OCI-LY1 (cell line): ENCODE measurements around the gene IGF2BP1.

Experiments used
- H2AFZ ChIP-seq: fragments of 200-600 bp; sonication (generic), shearing (Covaris generic); 2 replicates; pipeline ENCODE4 v1.6.0; 2014; ENCODE audit warnings: antibody characterized with exemption, mild to moderate bottlenecking, low read length
- H3F3A ChIP-seq: fragments of 200-600 bp; sonication (generic), shearing (Covaris generic); 2 replicates; pipeline ENCODE4 v1.6.0; 2014; ENCODE audit warnings: mild to moderate bottlenecking, antibody characterized with exemption, low read length, moderate library complexity; ENCODE audit not compliant: insufficient read depth
- H3K27ac ChIP-seq: fragments of 200-600 bp; sonication (generic); 2 replicates; pipeline ENCODE4 v1.5.1; 2014; ENCODE audit warnings: low read length, mixed run types, mild to moderate bottlenecking, low read depth; ENCODE audit not compliant: poor library complexity, severe bottlenecking
- H3K27me3 ChIP-seq: fragments of 200-600 bp; sonication (generic); 2 replicates; pipeline ENCODE4 v1.6.0; 2014; ENCODE audit warnings: antibody characterized with exemption, mild to moderate bottlenecking, low read length, moderate library complexity; ENCODE audit not compliant: insufficient read depth
- H3K36me3 ChIP-seq: fragments of 200-600 bp; sonication (generic); 2 replicates; pipeline ENCODE4 v1.6.1; 2014; ENCODE audit warnings: mild to moderate bottlenecking, antibody characterized with exemption, low read length, moderate library complexity, mixed read lengths; ENCODE audit not compliant: insufficient read depth
- H3K4me1 ChIP-seq: fragments of 200-600 bp; sonication (generic); 2 replicates; pipeline ENCODE4 v1.5.1; 2014; ENCODE audit warnings: mild to moderate bottlenecking, low read length, moderate library complexity; ENCODE audit not compliant: insufficient read depth, severe bottlenecking
- H3K4me2 ChIP-seq: fragments of 200-600 bp; sonication (generic), shearing (Covaris generic); 2 replicates; pipeline ENCODE4 v1.6.1; 2014; ENCODE audit warnings: low read length
- H3K4me3 ChIP-seq: fragments of 200-600 bp; sonication (generic); 2 replicates; pipeline ENCODE4 v1.5.1; 2014; ENCODE audit warnings: low read length, low read depth, mild to moderate bottlenecking, mixed read lengths; ENCODE audit not compliant: poor library complexity, severe bottlenecking
- H3K79me2 ChIP-seq: fragments of 200-600 bp; shearing (Covaris generic); 2 replicates; pipeline ENCODE4 v1.6.1; 2016; ENCODE audit warnings: mixed run types, low read length, mixed read lengths; ENCODE audit not compliant: insufficient read depth
- H3K9ac ChIP-seq: fragments of 200-600 bp; sonication (generic), shearing (Covaris generic); 2 replicates; pipeline ENCODE4 v1.6.1; 2014; ENCODE audit warnings: mild to moderate bottlenecking, low read length, mixed read lengths
- H3K9me2 ChIP-seq: fragments of 200-600 bp; sonication (generic), shearing (Covaris generic); 2 replicates; pipeline ENCODE4 v1.6.1; 2014; ENCODE audit warnings: low read depth, mild to moderate bottlenecking, low read length, mixed read lengths
- H3K9me3 ChIP-seq: fragments of 200-600 bp; shearing (Covaris generic); 2 replicates; pipeline ENCODE4 v1.6.1; 2014; ENCODE audit warnings: low read length, mixed read lengths
- H4K20me1 ChIP-seq: fragments of 200-600 bp; sonication (generic), shearing (Covaris generic); 2 replicates; pipeline ENCODE4 v1.6.0; 2016; ENCODE audit warnings: mild to moderate bottlenecking, low read length; ENCODE audit not compliant: insufficient read depth
- EZH2 ChIP-seq: fragments of 200-600 bp; sonication (generic), shearing (Covaris generic); IDR thresholded peaks from 2 replicates; pipeline ENCODE4 v1.8.0; 2017; ENCODE audit warnings: borderline replicate concordance, mixed run types, mild to moderate bottlenecking, antibody characterized with exemption, low read length, moderate library complexity, mixed read lengths
- TF ChIP-seq, protein P1 (sequence below): fragments of 200-600 bp; sonication (generic), shearing (Covaris generic); IDR thresholded peaks from 2 replicates; pipeline ENCODE4 v1.5.1; 2017; ENCODE audit warnings: mild to moderate bottlenecking, antibody characterized with exemption, low read length, moderate library complexity, mixed read lengths

The IGF2BP1 gene

DNA sequence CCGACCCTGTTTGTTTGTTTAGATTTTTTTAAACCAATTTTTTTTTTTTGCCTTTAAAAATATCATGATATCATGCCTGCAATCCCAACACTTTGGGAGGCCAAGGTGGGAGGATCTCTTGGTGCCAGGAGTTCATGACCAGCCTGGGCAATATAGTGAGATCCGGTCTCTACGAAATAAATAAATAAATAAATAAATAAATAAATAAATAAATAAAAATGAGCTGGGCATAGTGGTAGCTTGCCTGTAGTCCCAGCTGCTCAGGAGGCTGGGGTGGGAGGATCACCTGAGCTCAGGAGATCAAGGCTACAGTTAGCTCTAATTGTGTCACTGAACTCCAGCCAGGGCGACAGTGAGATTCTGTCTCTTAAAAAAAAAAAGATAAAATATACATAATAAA lies 8.1 kb upstream of the IGF2BP1 start:
- no peak for TF ChIP-seq EZH2
- TF ChIP-seq, protein P1, sequence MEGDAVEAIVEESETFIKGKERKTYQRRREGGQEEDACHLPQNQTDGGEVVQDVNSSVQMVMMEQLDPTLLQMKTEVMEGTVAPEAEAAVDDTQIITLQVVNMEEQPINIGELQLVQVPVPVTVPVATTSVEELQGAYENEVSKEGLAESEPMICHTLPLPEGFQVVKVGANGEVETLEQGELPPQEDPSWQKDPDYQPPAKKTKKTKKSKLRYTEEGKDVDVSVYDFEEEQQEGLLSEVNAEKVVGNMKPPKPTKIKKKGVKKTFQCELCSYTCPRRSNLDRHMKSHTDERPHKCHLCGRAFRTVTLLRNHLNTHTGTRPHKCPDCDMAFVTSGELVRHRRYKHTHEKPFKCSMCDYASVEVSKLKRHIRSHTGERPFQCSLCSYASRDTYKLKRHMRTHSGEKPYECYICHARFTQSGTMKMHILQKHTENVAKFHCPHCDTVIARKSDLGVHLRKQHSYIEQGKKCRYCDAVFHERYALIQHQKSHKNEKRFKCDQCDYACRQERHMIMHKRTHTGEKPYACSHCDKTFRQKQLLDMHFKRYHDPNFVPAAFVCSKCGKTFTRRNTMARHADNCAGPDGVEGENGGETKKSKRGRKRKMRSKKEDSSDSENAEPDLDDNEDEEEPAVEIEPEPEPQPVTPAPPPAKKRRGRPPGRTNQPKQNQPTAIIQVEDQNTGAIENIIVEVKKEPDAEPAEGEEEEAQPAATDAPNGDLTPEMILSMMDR, result no peak
- no peak overlapping the region for H3K27ac ChIP-seq
- no peak overlapping the region for H3K9ac ChIP-seq
- no peaks in the 10 kb centered on the region for H3K27me3 ChIP-seq
- H3K9me2 ChIP-seq, result no peaks in the 10 kb centered on the region; the same call in 1 of the 2 replicates
- no peaks in the 10 kb centered on the region for H4K20me1 ChIP-seq
- H3K9me3 ChIP-seq, result no peaks in the 10 kb centered on the region
- H3K4me3 ChIP-seq, result no peak overlapping the region
- H2AFZ ChIP-seq, result no peak overlapping the region
- no peaks in the 10 kb centered on the region for H3K4me1 ChIP-seq
- H3K4me2 ChIP-seq, result no peak overlapping the region
- H3K36me3 ChIP-seq, result no peaks in the 10 kb centered on the region
- no peaks in the 10 kb centered on the region for H3F3A ChIP-seq
- H3K79me2 ChIP-seq, result no peaks in the 10 kb centered on the region

DNA sequence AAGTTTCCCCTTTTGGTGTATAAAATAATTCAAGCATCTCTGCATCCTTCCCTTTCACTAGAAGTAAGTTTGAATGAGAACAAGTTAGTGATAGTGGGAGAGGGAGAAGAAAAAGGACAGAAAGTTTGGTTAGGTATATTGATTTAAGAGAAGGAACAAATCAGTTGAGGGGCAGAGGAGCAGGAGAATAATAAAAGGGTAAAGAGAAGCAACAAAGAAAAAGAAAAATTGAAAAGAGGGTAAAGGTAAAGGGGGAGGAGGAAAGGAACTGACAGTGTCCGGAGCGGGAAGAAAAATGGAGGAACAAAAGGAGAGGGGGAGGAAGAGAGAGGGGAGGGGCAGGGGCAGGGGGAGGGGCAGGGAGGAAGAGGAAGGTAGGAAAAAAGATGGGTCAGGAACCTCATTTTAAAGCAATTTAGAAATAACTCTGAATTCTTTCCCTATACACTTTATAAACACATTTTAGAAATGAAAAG lies 6.3 kb upstream of the IGF2BP1 start:
- no peak overlapping the region for H3K4me2 ChIP-seq
- no peaks in the 10 kb centered on the region for H3K27me3 ChIP-seq

DNA sequence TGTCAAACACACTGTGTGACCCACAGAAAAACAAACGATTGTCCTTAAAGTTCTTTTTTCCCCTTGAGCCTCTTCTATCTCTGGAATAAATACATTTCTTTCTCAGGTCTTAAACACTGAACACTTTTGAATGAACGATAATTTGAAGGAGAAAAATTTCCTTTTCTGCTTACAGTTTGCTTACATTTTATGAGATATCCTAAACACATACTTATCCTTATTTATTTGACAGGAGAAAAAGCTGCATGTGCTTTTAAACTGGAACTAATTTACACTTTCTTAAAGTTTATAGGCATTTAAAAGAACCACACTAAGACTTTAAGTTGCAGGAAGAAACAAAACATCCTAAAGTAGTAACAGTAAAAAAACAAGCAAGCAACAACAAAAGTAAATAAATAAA lies 4.7 kb upstream of the IGF2BP1 start:
- TF ChIP-seq, protein P1, result no peak
- no peak for TF ChIP-seq EZH2

More for the DNA sequence above, 6.3 kb upstream of the IGF2BP1 start:
- Histone ChIP-seq H3K4me1 (peaks cover 7% of the 10 kb centered on the region), H3K79me2 (no peaks in the 10 kb centered on the region), H2AFZ (no peak overlapping the region), H3K9me2 (no peaks in the 10 kb centered on the region; the same call in 1 of the 2 replicates), H3K27ac (no peak overlapping the region), H4K20me1 (no peaks in the 10 kb centered on the region), H3K36me3 (no peaks in the 10 kb centered on the region), H3K9me3 (no peaks in the 10 kb centered on the region), H3K9ac (no peak overlapping the region), H3F3A (no peaks in the 10 kb centered on the region), H3K4me3 (no peak overlapping the region)
- TF ChIP-seq EZH2, result no peak
- TF ChIP-seq, protein P1, result no peak

More for the DNA sequence above, 4.7 kb upstream of the IGF2BP1 start:
- Histone ChIP-seq H3K4me3 (no peak overlapping the region), H3K9me3 (no peaks in the 10 kb centered on the region), H3K27ac (no peak overlapping the region), H2AFZ (no peak overlapping the region), H3F3A (no peaks in the 10 kb centered on the region), H3K79me2 (no peaks in the 10 kb centered on the region), H3K27me3 (no peaks in the 10 kb centered on the region), H3K9ac (no peak overlapping the region), H4K20me1 (no peaks in the 10 kb centered on the region), H3K4me1 (peaks cover 7% of the 10 kb centered on the region), H3K36me3 (no peaks in the 10 kb centered on the region), H3K4me2 (no peak overlapping the region), H3K9me2 (no peaks in the 10 kb centered on the region; the same call in 1 of the 2 replicates)
